CD4-positive, alpha-beta T cell treated with Interferon alpha-2 for 1 hour (primary cell): ENCODE data around the gene DCC.

Experiments used
- DNase-seq, 2 donors: peaks; one replicate each; pipeline ENCODE4 v3.0.0-alpha.2; 2020 to 2022

DCC gene

DNA sequence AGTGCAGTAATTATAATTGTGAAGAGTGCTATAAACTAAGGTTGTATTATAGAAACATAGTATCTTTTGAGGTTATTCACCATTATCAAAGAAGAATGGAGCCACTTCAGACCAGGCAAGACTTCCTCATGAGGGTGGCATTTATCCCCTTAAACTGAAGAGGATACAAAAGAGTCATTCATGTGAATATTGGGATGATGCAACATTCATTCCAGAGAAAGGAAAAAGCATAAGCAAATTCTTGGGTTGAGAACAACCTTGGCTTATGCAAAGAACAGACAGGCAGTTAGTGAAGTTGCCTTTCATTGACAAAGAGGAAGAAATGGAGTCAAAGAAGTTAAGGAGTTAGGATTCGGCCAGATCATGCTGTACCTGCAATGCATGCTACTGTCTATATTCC lies 1201.9 kb downstream of the DCC start:
- DNase-seq = no peak

DNA sequence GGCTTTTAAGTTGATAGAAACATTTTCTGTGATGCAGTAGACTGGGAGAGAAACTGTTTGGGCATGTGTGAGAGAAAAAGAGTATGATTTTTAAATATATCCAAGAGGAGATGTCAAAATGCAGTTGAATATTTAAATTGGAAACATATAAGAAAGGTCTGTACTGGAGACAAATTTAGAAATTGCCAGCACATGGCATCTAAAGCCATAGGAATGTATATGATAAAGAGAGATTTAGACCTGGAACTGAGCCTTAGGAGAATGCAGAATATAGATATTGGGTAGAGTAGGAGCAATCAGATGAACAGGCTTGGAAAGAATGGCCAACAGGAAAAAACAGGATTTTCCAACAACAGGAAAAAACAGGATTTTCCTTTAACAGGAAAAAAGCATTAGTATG lies 1203.7 kb downstream of the DCC start:
- no peak for DNase-seq

DNA sequence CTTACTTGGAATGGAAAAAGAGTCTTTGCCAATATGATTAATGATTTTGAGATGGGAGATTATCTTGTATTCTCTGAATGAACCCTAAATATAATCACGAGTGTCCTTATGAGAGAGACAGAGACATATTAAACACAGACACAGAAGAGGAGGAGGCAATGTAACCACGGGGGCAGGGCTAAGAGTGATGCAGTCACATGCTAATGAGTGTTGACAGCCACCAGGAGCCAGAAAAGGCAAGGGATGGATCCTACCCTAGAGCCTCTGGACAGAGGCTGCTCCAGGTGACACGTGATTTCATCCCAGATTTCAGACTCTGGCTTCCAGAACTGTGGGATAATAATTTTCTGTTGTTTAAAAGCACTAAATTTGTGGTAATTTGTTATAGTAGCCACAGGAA lies 1204.9 kb downstream of the DCC start:
- DNase-seq = no peak

DNA sequence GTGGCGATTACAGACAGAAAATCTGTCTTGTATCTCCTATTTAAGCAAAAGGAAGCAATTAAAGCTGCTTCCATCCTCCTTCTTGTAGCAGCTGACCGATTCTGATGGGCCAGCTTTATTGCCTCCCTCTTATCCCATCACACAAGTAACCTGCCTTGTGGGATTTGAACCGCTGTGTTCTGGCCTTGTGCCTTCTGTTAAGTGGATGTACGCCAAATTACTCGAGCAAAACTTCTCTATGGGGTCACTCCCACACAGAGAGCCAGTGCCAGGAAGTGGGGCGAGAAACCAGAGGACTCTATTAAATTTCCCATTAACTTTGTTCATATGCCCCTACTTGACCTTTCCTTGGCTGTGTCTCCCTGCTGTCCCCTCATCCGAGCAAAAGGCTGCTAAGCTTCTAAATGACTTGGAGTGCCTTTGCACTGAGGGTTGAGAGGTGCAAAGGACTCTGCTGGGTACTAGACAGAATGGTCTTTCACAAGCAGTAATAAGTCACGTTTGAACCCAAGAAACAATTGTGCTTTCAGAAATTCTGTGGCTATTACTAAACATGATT lies 1212.0 kb downstream of the DCC start:
- no peak for DNase-seq

DNA sequence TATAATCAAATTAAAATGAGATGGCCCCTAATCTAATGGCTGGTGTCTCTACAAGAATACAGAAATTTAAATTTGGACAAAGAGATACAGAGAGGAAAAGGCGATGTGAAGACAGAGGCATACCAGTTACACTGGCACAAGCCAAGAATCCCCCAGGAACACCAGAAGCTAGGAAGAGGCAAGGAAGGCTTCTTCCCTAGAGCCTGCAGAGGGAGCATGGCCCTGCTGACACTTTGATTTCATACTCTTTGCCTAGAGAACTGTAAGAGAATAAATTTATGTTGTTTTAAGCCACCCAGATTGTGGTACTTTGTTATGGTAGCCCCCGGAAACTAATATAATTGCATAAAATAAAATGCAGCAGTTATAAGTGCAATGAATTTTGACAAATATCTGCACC lies 1213.0 kb downstream of the DCC start:
- no peak for DNase-seq

DNA sequence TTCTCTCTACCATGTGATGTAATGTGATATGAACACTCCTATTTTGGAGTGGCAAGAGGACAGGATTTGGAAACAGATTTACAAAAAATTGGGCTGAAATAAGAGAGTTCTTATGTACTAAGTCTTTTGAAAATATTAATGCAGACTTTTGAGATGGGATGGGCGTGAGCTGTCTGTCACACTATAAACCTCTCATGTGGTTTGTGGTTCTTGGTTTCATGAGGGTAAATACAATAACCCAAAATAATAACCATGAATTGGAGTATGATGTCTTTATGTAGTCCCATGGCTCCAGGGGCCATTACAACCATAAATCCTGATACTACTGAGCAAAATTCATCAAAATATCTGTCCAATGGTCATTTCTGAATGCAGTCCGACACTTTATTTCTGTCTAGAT lies 1216.5 kb downstream of the DCC start:
- no peak for DNase-seq

DNA sequence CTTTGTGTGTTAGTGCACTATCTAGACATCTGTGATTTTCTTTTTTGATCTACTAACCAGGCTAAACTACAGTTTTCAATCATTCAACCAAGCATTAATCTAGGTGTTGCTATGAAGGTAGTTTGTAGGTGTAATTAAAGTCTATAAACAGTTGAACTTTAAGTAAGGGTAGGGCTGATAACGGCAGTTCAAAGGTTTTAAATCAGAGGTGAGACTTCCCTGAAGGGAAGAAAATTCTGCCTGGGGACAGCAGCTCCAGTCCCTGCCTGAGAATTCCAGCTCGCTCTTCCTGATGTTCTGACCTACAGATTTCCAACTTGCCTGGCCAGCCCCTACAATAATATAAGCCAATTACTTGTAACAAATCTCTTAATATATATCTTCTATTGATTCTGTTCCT lies 1220.5 kb downstream of the DCC start:
- DNase-seq = no peak

DNA sequence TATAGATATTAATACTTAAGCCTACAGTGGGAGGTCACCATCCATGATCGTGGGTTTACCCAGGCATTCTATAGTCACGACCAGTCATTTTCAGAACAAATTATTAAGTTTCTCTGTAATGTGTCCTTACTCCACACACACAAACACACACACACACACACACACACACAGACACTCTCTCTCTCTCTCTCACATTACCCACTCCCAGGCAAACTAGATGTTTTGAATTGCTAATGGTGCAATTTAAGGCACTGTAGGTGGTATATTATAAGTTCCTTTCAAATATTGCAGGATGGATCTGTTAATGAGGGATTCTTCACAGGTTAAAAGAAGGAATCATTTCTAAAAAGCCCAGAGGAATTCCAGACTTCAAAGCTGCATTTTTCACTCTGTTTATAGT lies 1226.6 kb downstream of the DCC start:
- no peak for DNase-seq

DNA sequence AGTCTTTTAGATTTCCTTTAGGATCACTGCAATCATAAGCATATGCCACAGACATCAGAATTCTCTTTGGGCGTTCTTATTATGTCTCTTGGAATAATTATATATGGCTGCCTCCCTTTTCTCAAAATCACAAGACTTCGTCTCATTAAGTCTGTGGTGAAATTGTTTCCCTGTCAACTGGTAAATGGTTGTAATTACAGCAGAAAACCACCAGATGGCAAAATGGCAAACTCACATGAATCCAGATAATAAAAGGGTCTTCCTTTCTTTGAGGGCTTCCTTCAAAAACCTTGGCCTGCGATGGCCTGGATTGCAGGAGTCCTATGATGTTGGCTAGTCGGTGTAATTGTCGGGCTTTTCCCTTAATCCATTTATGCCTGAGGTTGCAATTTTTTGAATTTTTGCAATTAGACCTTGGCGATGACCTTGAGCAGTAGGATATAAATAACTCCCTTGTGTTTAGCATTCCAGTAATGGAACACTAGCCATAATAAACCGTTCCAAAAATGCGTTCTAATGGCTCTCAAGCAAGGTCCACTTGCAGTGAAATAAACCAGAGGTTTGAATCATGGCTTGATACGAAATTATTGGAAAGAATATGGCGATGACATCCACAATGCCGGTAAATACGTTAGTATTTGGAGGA lies 1228.1 kb downstream of the DCC start:
- DNase-seq = peak in 1 of 2 donors; percentile 30
